WTC11 (cell line): Measurements from ENCODE around the gene TCF7L2.

Experiments
- CTCF ChIP-seq: fragments of 200-600 bp; IDR thresholded peaks from 2 replicates; pipeline ENCODE4 v1.8.0; 2022; ENCODE audit warnings: antibody characterized with exemption
- SP1 ChIP-seq: sonication (generic); formaldehyde crosslinking; conservative IDR thresholded peaks from 2 replicates; pipeline ENCODE4 v1.8.1; 2022; ENCODE audit warnings: missing genetic modification reagents
- STAT6 ChIP-seq: sonication (generic); formaldehyde crosslinking; conservative IDR thresholded peaks from 2 replicates; pipeline ENCODE4 v1.8.1; 2023; ENCODE audit warnings: mild to moderate bottlenecking, low read depth, missing genetic modification reagents, moderate library complexity
- ZNF281 ChIP-seq: sonication (generic); formaldehyde crosslinking; IDR thresholded peaks from 2 replicates; pipeline ENCODE4 v1.8.0; 2023; ENCODE audit warnings: mild to moderate bottlenecking, missing genetic modification reagents

- TF ChIP-seq ZNF281 (CRISPR knock-in tag) (no peak), CTCF (no peak), STAT6 (CRISPR knock-in tag) (no peak), SP1 (no peak)
Measured at GRCh38 chr10:113066561-113067312, 116.7 kb downstream of the TCF7L2 start.
